GM10847 (cell line): ENCODE data around the gene KCNQ2.

Source experiments
- POLR2A ChIP-seq: IDR thresholded peaks from 2 replicates; pipeline ENCODE4 v1.6.1; 2011; ENCODE audit not compliant: insufficient read length; ENCODE audit errors: extremely low read depth

The KCNQ2 gene

GRCh38 chr20:63415647-63416391, 56.6 kb downstream of the KCNQ2 start:
- TF ChIP-seq POLR2A = no peak

- no peak for TF ChIP-seq POLR2A
These were observed 57.6 kb downstream of the KCNQ2 start for GRCh38 chr20:63414720-63415430.

- no peak for TF ChIP-seq POLR2A
These were observed 58.3 kb downstream of the KCNQ2 start for GRCh38 chr20:63413963-63414684.

- TF ChIP-seq POLR2A = no peak
These were observed 59.1 kb downstream of the KCNQ2 start for GRCh38 chr20:63413323-63413722.

GRCh38 chr20:63412889-63413288, 59.6 kb downstream of the KCNQ2 start:
- no peak for TF ChIP-seq POLR2A

- TF ChIP-seq POLR2A = no peak
These were observed 60.4 kb downstream of the KCNQ2 start for GRCh38 chr20:63411898-63412631.

- no peak for TF ChIP-seq POLR2A
These were observed 61.1 kb downstream of the KCNQ2 start for GRCh38 chr20:63411151-63411897.

- TF ChIP-seq POLR2A = no peak
These were observed 62.5 kb downstream of the KCNQ2 start for GRCh38 chr20:63409834-63410435.

GRCh38 chr20:63409066-63409833, 63.2 kb downstream of the KCNQ2 start:
- TF ChIP-seq POLR2A = no peak

- no peak for TF ChIP-seq POLR2A
These were observed 63.8 kb downstream of the KCNQ2 start for GRCh38 chr20:63408684-63409046.

- no peak for TF ChIP-seq POLR2A
These were observed 64.3 kb downstream of the KCNQ2 start for GRCh38 chr20:63407928-63408683.

GRCh38 chr20:63406617-63407245, 65.7 kb downstream of the KCNQ2 start:
- TF ChIP-seq POLR2A = no peak
